ENCODE data around the gene RAB17.

Gene RAB17

DNA sequence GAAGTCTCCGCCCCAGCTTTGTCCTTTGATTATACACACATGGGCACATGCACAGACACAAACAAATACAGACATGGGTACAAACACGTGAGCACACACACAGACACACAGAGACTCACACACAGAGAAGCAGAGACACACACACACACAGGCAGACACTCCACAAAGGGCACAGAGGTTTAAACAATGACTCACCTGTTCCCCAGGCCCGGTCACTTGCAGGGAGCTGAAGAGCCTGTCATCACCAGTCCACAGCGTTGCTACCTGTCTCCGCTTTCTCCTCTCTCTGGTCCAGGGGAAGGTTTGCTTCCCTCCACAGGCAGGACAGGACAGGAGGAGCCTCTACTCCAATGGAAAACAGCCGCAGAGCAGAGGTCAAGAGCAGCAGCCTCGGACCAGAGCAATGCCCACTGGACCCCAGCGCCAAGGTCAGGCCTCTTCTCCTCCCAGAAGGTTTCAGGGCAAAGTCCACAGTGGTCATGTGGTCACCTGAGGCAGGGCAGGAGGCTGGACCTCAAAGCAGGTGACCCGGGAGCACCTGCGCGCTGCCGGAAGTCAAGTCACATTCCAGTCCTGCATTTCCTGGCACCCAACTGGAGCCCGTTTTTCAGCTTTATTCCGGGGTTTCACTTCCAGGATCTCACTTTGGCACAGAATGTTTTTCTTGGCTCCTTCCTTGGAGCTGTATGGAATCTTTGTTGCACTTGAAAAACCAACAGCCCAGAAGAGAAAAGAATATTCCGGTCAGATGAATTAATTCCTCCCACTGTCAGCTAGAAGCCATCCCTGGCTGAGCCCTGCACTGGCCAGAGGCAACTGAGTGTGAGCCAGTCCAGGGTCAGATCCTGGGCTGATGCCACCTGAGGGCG is at the start of gene RAB17:
Gene RAB17 (minus strand): TSS at position 463 of the 869 bp plus-strand sequence. CDS start 4,580 bp downstream, outside the sequence.
- no peak for DNase-seq

DNA sequence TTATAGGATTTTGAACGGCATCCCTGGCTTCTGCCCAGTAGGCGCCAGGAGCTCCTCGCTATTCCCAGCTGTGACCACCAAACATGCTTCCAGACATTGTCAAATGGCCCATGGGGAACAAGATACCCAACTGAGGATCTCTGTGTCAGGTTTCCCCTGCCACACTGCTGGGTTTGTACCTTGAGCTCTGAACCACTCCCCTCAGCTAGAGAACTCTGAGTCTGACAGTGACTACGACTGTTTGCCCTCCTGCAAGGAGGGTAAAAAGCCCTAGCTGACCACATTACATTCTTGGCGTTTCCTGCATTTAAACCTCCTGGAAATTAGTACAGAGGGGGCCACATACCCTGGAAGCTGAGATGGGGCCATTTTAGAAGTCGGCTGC is 49.3 kb upstream of the RAB17 start:
- no peak for DNase-seq

GRCh38 chr2:237639052-237639835 is 48.7 kb upstream of the RAB17 start:
- DNase-seq: no peak

DNA sequence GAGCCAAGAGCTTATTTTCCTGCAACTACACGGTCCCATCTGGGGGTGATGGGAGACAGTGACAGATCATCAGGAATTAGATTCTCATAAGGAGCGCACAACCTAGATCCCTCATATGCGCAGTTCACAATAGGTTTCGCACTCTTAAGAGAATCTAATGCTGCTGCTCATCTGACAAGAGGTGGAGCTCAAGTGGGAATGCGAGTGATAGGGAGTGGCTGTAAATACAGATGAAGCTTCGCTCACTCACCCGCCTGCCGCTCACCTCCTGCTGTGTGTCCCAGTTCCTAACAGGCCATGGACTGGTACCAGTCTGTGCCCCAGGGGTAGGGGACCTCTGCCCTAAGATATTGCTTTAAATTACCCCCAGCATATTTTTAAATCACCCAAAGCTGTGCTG is 47.6 kb upstream of the RAB17 start:
- no peak for DNase-seq

- DNase-seq: no peak
Observed at GRCh38 chr2:237637429-237638135, 47.0 kb upstream of the RAB17 start.

- DNase-seq: no peak
Observed at GRCh38 chr2:237636578-237636977, 46.0 kb upstream of the RAB17 start.

GRCh38 chr2:237633061-237633561 is 42.6 kb upstream of the RAB17 start:
- no peak for DNase-seq

GRCh38 chr2:237631801-237632585 is 41.5 kb upstream of the RAB17 start:
- DNase-seq: no peak

DNA sequence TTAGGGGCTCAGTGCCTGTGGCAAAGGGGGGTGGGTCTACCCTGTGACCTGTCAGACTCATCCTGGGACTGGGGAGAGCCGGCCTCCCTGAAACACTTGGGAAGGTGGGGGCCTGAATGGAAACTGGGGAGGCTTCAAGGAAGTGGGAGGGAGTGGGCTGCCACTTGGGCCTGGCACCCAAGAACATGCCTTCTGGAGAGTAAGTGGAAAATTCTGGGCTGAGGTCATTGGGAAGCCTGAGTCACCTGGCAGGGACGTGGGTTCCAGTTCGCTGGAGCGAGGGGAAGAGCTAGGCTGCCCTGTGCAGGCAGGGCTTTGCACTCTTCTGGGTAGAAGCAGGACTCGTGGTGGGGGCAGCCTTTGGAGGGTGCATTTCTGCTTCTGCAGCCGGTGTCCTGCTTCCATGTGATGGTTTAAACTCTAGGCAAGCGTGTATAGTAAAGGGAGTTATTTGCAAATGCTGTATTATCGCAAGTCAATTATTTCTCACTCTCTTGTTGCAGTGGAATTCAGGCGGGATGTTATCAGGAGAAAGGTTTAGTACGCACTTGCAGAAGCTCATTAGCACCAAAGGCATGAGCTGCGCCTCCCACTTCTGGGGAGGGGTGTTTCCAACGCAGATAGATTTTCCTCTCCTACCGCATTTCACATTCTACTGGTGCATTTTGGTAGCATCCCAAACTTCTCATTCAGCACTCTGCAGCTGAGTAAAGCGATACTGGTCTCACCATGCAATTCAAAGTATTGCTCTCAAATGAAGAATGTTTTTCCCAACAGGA is 40.7 kb upstream of the RAB17 start:
- DNase-seq: no peak

GRCh38 chr2:237630216-237631000 is 39.9 kb upstream of the RAB17 start:
- DNase-seq: no peak

DNA sequence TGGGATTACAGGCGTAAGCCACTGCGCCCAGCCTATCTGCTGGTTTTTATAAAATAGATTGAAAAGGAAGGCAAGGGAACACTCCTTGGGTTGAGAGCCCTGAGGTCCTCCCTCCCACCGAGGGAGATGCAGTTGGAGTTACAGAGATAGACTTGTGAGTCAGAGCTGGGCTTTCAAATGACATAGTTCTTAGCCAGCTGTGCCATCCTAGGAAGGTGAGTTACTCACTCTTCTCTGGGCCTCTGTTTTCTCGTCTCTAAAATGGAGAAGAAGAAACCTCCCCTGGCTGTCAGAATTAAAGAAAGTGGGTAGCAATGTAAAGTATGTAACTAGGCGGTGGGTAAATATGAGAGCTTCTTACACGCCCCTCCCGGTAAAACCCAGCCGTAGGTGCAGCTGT is 39.2 kb upstream of the RAB17 start:
- no peak for DNase-seq

DNA sequence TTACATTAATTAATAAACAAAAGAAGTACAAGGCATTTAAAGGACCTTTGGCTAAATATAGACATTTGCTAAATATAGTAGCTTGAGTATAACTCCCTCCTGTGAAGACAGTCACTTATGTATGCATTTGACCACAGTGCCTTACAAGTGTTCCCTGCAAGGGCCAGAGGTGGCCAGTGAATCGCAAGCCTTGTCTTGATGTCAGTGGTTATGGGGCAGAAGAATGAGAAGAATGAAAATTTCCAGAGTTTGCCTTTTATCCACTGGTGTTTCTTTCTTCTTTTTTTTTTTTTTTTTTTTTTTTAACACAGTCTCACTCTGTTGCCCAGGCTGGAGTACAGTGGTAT is 38.6 kb upstream of the RAB17 start:
- no peak for DNase-seq

DNA sequence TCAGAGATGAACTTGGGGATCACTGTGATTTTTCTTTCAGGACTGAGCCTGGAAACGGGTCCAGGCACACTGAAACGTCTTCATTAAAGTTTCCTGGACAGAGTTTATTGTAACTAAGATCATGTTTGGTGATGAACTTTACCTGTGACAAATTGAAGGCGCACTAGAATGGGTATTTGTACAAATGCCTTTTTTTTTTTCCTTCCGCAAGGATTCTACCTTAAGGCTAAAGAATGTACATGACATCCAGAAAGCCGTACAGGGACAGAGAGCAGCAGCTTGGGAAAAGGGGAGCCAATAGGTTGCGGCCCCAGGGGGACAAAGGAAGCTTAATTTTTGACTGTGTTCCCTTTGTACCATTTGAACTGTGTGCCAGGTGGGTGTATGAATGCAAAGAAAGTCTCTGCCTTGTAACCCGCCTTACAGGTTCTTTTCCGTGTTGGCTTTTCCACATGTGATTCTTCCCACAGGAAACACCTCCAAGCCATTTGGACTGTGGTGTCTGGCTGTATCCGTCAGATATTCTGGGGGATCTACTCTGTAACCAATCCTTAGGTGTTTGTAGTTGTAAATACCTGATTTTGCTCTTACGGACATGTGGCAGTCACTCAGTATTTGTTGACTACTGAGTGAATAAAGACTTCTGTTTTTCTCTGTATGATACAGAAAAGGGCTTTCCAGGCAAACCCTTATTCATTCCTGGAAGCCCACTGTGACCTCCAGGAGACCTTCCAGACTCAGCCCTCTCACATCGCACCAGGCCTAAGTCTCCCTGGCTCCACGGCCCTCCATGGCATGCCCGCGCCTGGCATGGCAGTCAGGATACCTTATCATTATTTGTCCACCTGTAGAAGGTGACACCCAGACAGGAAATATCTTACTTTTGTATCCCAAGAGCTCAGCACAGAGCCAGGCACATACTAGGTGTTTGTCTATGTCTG is 38.0 kb upstream of the RAB17 start:
- no peak for DNase-seq

GRCh38 chr2:237627441-237628246 is 37.1 kb upstream of the RAB17 start, which contains the start of gene LRRFIP1:
Gene LRRFIP1 (plus strand): TSS chr2:237627587. CDS start chr2:237627645, 58 bp downstream.
- DNase-seq: no peak

- DNase-seq: no peak
Observed at GRCh38 chr2:237626813-237627440, 36.4 kb upstream of the RAB17 start.

- DNase-seq: no peak
Observed at GRCh38 chr2:237625777-237626176, 35.2 kb upstream of the RAB17 start.

- DNase-seq: no peak
Observed at GRCh38 chr2:237625216-237625705, 34.7 kb upstream of the RAB17 start.

DNA sequence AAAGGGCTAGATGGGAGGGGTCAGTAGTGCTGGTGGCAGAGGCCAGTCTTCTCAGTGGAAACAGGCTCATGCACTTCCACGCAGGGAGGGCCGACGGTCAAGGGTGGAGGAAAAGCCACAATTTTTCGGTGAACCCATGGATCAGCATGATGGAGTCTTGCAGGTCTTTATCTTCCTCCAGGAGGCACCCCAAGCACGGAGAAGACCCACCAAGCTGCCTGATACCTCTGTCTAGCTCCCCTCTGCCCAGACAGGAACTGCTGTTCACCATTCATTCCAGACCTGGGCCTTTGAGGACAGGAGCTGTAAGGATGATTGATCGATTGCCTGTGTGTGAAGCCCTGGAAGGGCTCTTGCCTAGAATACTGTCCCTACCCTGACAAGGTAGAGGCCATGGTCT is 34.0 kb upstream of the RAB17 start:
- no peak for DNase-seq

Data from cerebellar nuclear complex (tissue), 1 donor.